ENCODE data around the gene PICALM.

- TF ChIP-seq, protein P1, sequence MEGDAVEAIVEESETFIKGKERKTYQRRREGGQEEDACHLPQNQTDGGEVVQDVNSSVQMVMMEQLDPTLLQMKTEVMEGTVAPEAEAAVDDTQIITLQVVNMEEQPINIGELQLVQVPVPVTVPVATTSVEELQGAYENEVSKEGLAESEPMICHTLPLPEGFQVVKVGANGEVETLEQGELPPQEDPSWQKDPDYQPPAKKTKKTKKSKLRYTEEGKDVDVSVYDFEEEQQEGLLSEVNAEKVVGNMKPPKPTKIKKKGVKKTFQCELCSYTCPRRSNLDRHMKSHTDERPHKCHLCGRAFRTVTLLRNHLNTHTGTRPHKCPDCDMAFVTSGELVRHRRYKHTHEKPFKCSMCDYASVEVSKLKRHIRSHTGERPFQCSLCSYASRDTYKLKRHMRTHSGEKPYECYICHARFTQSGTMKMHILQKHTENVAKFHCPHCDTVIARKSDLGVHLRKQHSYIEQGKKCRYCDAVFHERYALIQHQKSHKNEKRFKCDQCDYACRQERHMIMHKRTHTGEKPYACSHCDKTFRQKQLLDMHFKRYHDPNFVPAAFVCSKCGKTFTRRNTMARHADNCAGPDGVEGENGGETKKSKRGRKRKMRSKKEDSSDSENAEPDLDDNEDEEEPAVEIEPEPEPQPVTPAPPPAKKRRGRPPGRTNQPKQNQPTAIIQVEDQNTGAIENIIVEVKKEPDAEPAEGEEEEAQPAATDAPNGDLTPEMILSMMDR (IDR thresholded peaks at IDR 0.05; ENCODE audit: borderline replicate concordance, extremely low read depth, low read length, poor library complexity, severe bottlenecking), result peak; percentile 58
- TF ChIP-seq EZH2 (IDR thresholded peaks at IDR 0.05; ENCODE audit: borderline replicate concordance, low read depth, low read length, severe bottlenecking), result no peak
Measured at GRCh38 chr11:85941380-85941973, 127.4 kb downstream of the PICALM start.
